ENCODE results near the gene TCN2.

DNA sequence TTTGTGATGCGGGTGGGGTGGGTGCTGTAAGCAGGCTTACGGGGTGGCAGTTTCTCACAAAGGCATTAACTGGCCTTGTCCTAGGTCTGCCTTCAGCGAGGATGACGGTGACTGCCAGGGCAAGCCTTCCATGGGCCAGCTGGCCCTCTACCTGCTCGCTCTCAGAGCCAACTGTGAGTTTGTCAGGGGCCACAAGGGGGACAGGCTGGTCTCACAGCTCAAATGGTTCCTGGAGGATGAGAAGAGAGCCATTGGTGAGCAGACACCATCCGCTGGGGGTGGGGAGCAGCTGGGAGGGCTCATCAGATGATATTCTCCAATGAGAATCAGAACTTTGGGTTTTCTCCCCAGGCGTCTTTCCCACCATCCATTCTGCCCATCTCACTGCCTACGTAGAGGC is 5.8 kb downstream of the TCN2 start:
- TF ChIP-seq POLR2AphosphoS5 (IDR thresholded peaks at IDR 0.05; ENCODE audit: low read depth, low read length) (no peak), SIN3A (IDR thresholded peaks at IDR 0.05; ENCODE audit: borderline replicate concordance, insufficient read depth, low read length) (no peak)
- TF ChIP-seq, protein P1, sequence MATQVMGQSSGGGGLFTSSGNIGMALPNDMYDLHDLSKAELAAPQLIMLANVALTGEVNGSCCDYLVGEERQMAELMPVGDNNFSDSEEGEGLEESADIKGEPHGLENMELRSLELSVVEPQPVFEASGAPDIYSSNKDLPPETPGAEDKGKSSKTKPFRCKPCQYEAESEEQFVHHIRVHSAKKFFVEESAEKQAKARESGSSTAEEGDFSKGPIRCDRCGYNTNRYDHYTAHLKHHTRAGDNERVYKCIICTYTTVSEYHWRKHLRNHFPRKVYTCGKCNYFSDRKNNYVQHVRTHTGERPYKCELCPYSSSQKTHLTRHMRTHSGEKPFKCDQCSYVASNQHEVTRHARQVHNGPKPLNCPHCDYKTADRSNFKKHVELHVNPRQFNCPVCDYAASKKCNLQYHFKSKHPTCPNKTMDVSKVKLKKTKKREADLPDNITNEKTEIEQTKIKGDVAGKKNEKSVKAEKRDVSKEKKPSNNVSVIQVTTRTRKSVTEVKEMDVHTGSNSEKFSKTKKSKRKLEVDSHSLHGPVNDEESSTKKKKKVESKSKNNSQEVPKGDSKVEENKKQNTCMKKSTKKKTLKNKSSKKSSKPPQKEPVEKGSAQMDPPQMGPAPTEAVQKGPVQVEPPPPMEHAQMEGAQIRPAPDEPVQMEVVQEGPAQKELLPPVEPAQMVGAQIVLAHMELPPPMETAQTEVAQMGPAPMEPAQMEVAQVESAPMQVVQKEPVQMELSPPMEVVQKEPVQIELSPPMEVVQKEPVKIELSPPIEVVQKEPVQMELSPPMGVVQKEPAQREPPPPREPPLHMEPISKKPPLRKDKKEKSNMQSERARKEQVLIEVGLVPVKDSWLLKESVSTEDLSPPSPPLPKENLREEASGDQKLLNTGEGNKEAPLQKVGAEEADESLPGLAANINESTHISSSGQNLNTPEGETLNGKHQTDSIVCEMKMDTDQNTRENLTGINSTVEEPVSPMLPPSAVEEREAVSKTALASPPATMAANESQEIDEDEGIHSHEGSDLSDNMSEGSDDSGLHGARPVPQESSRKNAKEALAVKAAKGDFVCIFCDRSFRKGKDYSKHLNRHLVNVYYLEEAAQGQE (IDR thresholded peaks at IDR 0.05; ENCODE audit: insufficient read depth in 1 of 2, low read depth in 2 of 2, low read length in 2 of 2), result no peak
